Measurements from ENCODE around the gene GMDS. TPM values are rescaled to one million over a fixed set of nuclear protein-coding genes. Genes with fewer than 3 reads are reported as not detected.

Gene GMDS
- total RNA-seq, 1 donor from 2014 or later: 5.3 TPM

DNA sequence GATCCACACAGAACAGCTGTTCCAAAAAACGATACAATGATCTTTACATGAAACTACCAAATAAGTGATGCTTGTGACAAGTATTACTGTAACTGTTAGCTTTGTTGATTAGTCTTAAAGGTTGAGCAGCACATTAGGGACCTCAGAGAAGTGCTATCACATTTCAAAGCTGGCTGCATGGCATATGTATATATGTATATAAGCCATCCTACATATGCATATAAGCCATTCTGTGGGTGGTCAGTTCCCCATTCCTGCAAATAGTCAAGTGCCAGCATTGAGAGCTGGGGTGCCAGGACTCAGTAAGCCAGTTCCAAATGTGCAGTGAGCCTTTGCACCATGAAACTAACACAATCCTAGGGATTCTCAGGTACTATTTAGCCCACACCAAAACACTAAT is 339.4 kb downstream of the GMDS start:
- DNase-seq (ENCODE audit: missing footprints): no peak
- intact Hi-C loops (cut with DNase I): no loop called here
- no peak for ATAC-seq

GRCh38 chr6:1904898-1905297 is 340.5 kb downstream of the GMDS start:
- intact Hi-C loops (cut with DNase I): no loop called here
- ATAC-seq: no peak
- DNase-seq (ENCODE audit: missing footprints): no peak

DNA sequence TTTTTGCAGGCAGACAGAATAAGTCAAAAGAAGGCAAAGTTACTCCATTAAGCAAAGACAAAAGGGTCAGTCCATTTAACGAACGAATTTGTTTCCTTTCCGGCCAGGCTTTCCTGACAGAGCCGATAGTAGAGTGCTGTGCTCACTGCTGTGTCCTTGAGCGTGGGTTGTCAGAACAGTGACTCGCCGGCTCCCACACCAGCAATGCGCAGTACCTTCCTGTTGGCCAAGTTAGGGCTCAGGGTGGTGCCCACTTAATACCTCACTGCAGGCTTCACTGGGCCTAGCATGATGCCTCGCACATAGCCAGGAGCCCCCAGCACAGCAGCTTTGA is 341.0 kb downstream of the GMDS start:
- intact Hi-C loops (cut with DNase I): no loop called here
- ATAC-seq (no peak), DNase-seq (ENCODE audit: missing footprints) (no peak)

- intact Hi-C loops (cut with DNase I): no loop called here
Measured at GRCh38 chr6:1903780-1904465, 341.5 kb downstream of the GMDS start.

DNA sequence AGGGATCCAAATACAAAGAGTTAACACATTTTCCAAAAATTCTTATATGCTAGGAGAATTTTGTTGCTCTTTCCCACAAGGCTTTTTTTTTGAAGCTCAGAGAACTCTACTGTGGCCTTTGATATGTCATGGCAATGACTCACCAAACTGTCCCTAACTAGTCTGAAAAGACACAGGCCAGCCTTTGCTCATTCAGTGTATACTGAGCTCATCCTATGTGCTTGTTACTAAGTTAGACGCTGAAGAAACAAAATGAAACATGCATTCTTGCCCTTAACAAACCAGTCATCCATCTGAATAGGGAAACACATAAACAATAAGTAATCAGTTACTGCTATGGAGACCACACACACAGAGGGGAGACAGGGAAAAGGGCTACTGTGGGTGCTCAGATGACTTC is 343.8 kb downstream of the GMDS start:
- DNase-seq (ENCODE audit: missing footprints) (no peak), ATAC-seq (no peak)

More at GRCh38 chr6:1903780-1904465, 341.5 kb downstream of the GMDS start:
- DNase-seq (ENCODE audit: missing footprints): no peak
- no peak for ATAC-seq

DNA sequence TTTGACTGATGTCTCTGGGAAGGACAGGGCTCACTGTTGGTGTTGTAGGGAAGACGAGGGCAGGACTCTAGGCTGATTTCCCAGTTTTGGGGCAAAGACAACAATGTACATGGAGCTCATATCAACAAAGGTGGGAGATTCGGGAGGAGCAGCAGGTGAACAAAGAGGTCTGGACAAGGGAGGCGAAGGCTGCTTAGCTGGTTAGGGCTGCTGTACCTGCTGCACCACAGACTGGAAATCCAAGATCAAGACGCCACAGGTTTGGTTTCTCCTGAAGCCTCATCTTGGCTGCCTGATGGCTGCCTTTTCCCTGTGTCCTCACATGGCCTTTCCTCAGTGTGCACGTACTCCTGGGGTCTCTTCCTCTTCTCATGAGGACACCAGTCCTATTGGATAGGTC is 348.5 kb downstream of the GMDS start:
- intact Hi-C loops (cut with DNase I): no loop called here
- no peak for DNase-seq (ENCODE audit: missing footprints)
- ATAC-seq: no peak

More for the DNA sequence above, 343.8 kb downstream of the GMDS start:
- intact Hi-C loops (cut with DNase I): no loop called here

DNA sequence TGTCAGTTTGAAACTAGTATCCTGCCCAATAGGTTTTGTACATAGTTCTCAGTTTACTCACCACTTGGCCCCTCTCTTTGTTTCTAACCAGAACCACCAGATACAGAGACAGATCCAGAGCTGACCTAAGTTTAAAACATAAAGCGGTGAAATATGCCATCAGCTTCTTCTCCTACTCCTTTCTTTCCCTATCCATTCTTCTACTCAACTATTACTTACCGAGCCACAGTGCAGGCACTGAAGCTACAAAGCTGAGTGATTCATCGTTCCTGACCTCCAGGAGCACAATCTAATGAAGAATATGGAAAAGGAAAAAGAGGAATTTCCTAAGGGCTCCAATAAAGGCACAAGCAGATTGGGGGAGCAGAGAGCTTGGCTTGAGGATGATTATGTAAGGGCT is 349.7 kb downstream of the GMDS start:
- ATAC-seq: no peak
- intact Hi-C loops (cut with DNase I): no loop called here
- DNase-seq (ENCODE audit: missing footprints): no peak

DNA sequence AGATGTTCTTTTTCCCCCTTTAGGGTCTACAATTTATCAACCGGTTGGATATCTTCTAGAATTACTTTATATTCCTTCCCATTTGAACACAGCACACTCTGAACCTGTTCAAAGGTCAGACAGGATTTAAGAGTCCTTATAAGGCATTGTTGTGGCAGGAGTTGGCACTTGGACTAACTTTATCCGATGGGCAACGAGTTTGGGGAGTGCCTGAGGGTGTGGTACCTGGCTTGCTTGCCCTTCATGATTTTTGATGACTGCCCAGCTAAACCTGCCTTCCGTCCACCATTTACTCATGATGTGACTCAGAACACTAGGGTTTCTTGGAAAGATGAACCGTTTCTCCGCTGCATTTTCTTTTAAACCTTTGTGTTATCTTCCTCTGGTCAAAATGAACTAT is 350.5 kb downstream of the GMDS start:
- DNase-seq (ENCODE audit: missing footprints) (no peak), ATAC-seq (no peak)
- intact Hi-C loops (cut with DNase I): no loop called here

GRCh38 chr6:1893470-1894130 is 351.8 kb downstream of the GMDS start:
- no peak for DNase-seq (ENCODE audit: missing footprints)
- intact Hi-C loops (cut with DNase I): no loop called here
- no peak for ATAC-seq

- ATAC-seq (peak; percentile 44), DNase-seq (ENCODE audit: missing footprints) (no peak)
- intact Hi-C loops (cut with DNase I): no loop called here
Measured at GRCh38 chr6:1892716-1893115, 352.7 kb downstream of the GMDS start.

GRCh38 chr6:1890987-1891386 is 354.4 kb downstream of the GMDS start:
- DNase-seq (ENCODE audit: missing footprints): no peak
- ATAC-seq: no peak
- intact Hi-C loops (cut with DNase I): no loop called here

DNA sequence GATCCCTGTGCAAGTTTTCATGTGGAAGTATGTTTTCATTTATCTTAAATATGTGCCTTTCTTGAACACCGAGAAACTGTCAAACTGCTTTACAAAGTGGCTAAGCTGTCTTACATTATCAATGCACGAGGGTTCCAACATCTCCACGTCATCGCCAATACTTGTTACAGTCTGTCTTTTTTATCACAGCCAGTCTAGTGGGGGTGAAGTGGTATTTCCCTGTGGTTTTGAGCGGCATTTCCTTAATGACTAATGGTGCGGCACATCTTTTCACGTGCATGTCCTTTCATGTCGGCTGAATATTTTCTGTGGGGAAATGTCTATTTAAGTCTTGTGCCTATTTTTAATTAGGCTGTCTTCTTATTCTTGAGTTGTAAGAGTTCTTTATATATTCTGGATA is 355.3 kb downstream of the GMDS start:
- ATAC-seq (no peak), DNase-seq (ENCODE audit: missing footprints) (no peak)
- intact Hi-C loops (cut with DNase I): no loop called here

- ATAC-seq: no peak
- no peak for DNase-seq (ENCODE audit: missing footprints)
- intact Hi-C loops (cut with DNase I): no loop called here
Measured at GRCh38 chr6:1885576-1886011, 359.8 kb downstream of the GMDS start.

DNA sequence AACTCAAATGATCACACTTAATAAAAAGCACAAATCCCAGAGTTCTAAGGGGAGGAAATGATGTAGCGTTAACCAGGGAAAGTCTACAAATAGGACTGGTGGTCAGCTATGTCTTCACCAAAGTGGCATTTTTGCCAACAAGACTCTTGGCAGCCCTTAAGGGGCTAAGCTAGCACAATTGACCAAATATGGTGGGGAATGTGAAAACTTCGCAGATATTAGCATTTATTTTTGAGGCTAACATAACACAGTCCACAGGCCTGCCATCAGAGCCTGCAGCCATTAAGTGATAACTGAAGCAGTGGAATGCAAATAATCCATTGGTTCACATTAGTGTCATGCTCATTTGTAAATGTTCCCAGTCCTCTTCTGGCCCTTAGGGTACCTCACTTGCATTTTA is 361.1 kb downstream of the GMDS start:
- no peak for DNase-seq (ENCODE audit: missing footprints)
- no peak for ATAC-seq
- intact Hi-C loops (cut with DNase I): no loop called here

GRCh38 chr6:1878330-1878729 is 367.1 kb downstream of the GMDS start:
- no peak for ATAC-seq
- DNase-seq (ENCODE audit: missing footprints): no peak
- intact Hi-C loops (cut with DNase I): no loop called here

DNA sequence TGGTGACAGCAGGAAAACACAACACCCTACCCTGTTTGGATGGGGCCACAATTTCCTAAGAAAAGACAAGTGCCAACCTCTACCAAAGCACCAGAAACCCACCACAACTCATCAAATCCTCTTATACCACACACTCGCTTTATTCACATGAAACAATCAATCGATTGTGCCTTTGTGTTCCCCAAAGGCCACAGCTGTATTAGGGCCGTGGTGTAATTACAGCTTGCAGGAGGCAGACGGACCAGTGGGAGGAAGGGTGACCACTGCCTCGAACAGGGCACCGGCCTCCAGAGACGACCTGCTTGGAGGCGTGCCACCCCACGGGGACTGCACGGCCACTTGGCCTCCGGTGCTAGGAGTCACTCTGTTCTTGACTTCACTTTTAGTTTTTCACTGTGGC is 371.6 kb downstream of the GMDS start:
- no peak for DNase-seq (ENCODE audit: missing footprints)
- intact Hi-C loops (cut with DNase I): no loop called here
- ATAC-seq: no peak

DNA sequence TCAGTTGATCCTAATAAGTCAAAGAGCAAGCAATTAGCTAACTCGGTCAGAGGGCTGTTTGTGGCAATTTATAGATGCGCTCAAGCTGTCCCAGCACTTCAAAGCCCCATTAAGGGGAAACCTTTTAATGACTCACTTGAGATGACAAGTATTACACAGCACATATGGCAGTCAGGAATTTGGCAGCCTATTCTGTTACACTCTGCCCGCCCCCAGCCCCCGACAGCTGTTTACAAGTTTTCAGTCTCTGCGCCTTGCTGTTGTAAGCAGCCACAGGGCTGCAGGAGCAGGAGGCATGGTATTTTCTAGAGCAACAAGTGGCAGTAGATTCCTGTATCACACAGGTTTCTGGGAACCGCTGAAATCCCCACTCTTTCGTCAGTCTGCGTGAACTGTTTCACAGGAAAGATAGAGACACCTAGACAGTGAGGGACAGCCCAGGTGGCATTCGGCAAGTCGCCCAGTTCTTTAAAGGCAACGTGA is 372.7 kb downstream of the GMDS start:
- ATAC-seq (peak; percentile 59), DNase-seq (ENCODE audit: missing footprints) (no peak)
- intact Hi-C loops (cut with DNase I): no loop called here

- intact Hi-C loops (cut with DNase I): no loop called here
- no peak for DNase-seq (ENCODE audit: missing footprints)
- peak; percentile 59 for ATAC-seq
Measured at GRCh38 chr6:1871724-1872315, 373.6 kb downstream of the GMDS start.

- no peak for ATAC-seq
- DNase-seq (ENCODE audit: missing footprints): no peak
- intact Hi-C loops (cut with DNase I): no loop called here
Measured at GRCh38 chr6:1870932-1871331, 374.5 kb downstream of the GMDS start.

GRCh38 chr6:1870251-1870650 is 375.2 kb downstream of the GMDS start:
- ATAC-seq (no peak), DNase-seq (ENCODE audit: missing footprints) (no peak)
- intact Hi-C loops (cut with DNase I): no loop called here

All from Right ventricle myocardium inferior (tissue), 1 donor.